ENCODE measurements around the gene SAMD9. TPM values are rescaled to one million over a fixed set of nuclear protein-coding genes. Genes with fewer than 3 reads are reported as not detected.
"Not testable (repeated sequence)": the region's sequence is repeated elsewhere in the genome, so short reads cannot be mapped to it uniquely, and the experiment has no call there.

SAMD9 gene
- total RNA-seq, 1 experiment from 2014 or later: 5.3 TPM

- DNase-seq (ENCODE audit: low read depth): no peak
These were observed 3.1 kb upstream of the SAMD9 start for GRCh38 chr7:93120592-93121549.

DNA sequence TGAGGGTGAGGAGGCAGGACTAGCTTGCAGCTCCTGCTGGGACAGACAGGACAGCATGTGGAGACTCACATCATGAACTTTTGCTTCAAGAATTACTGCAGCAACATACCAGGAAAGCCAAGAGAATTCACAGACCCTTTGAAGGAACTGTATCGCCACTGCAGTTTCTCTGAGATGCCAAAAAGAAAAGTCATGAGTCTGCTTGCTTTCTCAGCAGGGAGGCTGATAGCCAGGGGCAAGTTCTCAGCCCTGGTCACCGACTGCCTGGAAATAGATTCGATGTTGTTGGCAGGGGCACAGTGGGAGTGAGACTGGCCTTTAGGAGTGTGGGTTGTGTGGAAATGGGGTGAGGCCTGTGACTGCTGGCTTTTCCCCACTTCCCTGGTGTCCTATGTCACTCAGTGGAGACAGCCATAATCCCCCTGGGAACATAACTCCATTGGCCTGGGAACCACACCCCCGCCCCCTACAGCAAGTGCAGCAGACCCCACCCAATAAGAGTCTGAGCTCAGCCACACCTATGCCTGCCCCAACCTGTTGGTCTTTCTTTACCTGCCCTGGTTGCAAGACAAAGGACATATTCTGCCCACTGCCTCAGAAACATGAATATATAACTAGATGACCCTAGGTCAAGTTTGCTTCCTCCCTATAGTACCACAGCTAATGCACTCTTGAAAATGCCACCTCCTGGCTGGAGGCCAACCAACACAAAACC is 1.6 kb upstream of the SAMD9 start:
- DNase-seq (ENCODE audit: low read depth): no peak

- DNase-seq (ENCODE audit: low read depth): no peak
These were observed 452 bp downstream of the SAMD9 start for GRCh38 chr7:93117327-93117726.

DNA sequence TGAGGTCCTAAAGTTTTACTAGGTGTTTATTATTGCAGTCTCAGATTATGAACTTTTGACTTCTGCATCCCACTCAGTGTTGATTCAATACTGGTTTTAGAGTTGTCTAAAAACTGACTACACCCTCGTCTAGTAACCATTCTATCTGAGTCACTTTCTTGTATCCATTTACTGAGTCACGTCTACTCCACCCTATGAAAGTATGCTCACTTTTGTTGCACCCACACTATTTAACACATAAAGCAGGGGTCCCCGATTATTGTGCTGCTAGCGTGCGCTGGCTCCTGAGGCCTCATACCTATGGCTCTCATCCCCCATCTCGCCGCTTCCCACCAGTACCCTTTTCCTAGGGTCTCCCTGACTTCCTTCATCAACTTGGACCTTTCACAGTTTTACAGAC is 2.0 kb downstream of the SAMD9 start:
- peak; percentile 66 for DNase-seq (ENCODE audit: low read depth)

GRCh38 chr7:93108003-93108402 is 9.8 kb downstream of the SAMD9 start:
- no peak for DNase-seq (ENCODE audit: low read depth)

DNA sequence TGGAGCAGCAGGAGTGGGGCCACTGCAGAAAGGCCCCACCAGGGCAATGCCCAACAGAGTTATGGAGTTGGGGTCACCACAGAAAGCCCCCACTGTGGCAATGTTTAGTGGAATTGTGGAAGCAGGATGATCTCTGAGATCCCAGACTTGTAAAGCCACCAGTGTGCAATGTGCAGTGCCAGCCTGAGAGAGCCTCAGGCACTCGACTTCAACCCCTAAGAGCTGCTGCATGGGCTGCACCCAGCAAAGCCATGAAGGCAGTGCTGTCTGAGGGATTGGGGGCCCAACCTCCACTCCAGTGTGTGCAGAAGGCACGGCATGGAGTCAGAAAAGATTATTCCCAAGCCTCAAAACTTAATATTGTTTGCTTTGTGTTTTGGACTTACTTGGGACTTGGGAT is 20.4 kb downstream of the SAMD9 start:
- DNase-seq (ENCODE audit: low read depth): no peak

DNA sequence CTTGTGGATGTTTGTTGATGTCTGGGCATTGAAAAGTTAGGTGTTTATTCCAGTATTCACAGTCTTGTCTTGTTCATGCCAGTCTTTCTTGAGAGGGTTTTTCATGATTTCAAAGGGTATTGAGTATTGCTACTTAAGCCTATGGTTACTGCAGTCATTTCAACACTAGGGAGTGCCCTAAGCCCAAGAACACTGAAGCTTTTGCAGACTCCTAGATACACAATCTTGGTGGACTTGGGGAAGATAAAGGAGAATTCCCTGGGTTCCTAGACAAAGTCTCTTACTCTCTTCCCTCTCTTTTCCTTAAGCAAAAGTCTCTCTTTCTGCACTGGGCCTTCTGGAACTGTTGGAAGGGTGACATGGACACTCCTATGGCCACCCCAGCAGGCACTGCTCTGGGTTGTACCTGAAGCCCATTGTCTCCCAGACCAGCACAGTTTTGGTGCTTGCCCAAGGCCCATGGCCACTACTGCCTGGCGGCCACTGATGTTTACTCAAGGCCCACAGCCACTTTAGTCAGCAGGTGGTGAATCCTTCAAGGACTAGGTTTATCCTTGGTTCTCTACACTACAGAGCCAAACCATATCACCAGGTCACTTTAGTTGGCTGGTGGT is 24.9 kb downstream of the SAMD9 start:
- DNase-seq (ENCODE audit: low read depth): peak; percentile 40

DNA sequence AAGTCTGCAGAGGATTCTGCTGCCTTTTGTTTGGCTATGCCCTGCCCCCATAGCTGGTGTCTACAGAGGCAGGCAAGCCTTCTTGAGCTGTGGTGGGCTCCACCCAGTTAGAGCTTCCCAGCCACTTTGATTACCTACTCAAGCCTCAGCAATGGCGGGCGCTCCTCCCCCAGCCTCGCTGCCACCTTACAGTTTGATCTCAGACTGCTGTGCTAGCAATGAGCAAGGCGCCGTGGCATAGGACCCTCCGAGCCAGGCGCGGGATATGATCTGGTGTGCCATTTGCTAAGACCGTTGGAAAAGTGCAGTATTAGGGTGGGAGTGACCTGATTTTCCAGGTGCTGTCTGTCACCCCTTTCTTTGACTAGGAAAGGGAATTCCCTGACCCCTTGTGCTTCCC is 44.4 kb downstream of the SAMD9 start:
- not testable (repeated sequence) for DNase-seq (ENCODE audit: low read depth)

DNA sequence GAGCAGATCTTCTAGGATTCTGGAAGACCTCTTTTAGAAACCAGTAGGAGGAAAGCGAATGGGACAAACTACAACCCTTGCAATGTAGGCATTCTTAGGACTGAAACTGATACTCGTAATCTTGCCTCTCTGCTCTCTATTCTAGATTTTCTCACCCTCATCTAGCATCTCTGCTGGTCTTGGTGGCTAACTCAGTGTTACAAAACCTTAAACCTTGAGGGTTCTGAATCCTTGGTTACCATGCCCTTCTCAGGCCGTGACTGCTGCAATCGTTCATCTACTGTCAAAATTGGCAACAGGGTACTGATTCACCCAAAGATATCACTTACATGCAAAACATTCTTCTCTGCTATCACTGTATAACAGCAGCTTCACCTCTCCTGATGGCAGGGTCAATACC is 55.2 kb downstream of the SAMD9 start:
- no peak for DNase-seq (ENCODE audit: low read depth)

DNA sequence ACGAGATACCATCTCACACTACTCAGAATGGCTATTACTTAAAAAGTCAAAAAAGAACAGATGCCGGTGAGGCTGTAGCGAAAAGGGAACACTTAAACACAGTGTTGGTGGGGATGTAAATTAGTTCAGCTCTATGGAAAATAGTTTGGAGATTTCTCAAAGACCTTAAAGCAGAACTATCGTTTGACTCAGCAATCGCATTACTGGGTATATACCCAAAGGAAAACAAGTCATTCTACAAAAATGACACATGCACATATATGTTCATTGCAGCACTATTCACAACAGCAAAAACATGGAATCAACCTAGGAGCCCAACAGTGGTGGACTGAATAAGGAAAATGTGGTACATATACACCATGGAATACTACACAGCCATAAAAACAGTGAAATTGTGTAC is 56.9 kb downstream of the SAMD9 start:
- DNase-seq (ENCODE audit: low read depth): no peak

DNA sequence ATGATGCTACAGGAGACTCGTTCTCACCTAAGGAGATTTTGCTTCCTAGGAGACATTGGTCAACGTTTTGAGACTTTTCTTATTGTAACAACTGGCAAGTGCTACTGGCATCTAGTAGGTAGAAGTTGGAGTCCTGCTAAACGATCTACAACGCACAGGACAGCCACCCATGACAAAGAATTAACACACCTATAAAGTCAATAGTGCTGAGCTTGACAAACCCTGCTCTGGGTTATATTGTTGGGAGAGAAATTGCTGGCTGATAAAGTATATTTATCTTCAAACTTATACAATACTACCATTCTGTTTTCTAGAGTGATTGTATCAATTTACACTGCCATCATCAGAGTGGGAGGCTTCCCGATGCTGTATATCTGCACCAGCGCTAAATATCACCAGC is 57.8 kb downstream of the SAMD9 start:
- no peak for DNase-seq (ENCODE audit: low read depth)

DNA sequence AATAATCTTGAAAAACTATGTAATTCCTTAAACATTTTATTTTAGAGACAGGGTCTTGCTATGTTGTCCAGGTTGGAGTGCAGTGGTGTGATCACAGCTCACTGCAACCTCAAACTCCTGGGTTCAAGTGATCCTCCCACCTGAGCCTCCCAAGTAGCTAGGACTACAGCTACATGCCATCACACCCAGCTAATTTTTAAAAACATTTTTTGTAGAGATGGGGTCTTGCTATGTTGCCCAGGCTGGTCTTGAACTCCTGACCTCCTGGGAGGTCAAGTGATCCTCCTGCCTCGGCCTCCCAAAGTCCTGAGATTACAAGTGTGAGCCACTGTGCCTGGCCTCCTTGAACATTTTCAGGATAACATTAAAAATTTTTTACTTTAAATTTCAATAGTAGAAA is 61.2 kb downstream of the SAMD9 start:
- not testable (repeated sequence) for DNase-seq (ENCODE audit: low read depth)

GRCh38 chr7:93055543-93056107 is 62.2 kb downstream of the SAMD9 start:
- peak; percentile 36 for DNase-seq (ENCODE audit: low read depth)

GRCh38 chr7:93054975-93055374 is 62.8 kb downstream of the SAMD9 start:
- DNase-seq (ENCODE audit: low read depth): no peak

GRCh38 chr7:93053949-93054943 is 63.5 kb downstream of the SAMD9 start:
- no peak for DNase-seq (ENCODE audit: low read depth)

DNA sequence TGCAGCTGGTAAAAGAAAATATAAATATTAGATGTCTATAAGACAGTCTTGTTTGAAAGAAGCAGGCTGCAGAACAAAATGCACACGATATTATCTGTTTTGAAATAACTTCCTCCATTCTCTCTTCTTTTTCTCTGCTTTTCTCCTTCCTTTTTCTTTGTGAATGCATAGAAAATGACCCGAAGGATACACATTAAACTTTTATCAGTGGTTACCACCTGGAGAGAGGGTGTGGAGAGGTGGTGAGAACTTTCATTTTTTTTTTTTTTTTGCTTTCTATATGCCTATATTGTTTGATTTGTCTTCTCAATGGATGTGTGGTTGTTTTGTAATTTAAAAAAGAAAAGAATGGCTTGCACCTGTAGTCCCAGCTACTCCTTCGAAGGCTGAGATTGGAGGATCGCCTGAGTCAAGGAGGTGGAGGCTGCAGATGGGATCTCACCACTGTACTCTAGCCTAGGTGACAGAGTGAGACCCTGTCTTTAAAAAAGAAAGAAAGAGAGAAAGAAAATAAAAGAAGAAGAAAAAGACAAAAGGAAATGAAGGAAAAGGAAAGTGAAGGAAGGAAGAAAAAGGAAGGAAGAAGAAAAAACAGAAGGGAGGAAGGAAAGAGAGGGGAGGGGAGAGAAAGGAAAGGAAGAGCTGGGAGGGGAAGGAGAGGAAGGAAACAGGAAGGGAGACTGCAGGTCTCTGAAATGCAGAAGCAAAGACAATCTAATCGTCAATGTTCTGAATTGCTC is 64.4 kb downstream of the SAMD9 start:
- no peak for DNase-seq (ENCODE audit: low read depth)

DNA sequence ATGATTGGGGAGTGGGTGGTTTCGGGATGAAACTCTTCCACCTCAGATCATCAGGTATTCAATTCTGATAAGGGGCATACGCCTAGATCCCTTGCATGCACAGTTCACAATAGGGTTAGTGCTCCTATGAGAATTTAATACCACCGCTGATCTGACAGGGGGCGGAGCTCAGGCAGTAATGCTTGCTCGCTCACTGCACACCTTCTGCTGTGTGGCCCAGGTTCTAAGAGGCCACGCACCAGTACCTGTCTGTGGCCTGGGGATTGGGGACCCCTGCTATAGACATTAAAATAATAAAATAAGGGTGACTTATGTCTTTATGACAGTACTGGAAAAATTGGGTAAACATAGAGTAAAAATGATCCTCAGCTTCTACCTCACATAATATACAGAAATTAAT is 66.1 kb downstream of the SAMD9 start:
- DNase-seq (ENCODE audit: low read depth): no peak
